Smooth muscle cell (in vitro differentiated cells): ENCODE results near the gene CDK1. TPM values are rescaled to one million over a fixed set of nuclear protein-coding genes. Genes with fewer than 3 reads are reported as not detected.

Source experiments
- DNase-seq: peaks from one replicate; lab custom pipeline; 2025; ENCODE audit not compliant: unreplicated experiment; lab: John Stamatoyannopoulos, UW
- H2AFZ ChIP-seq: fragments of 200-600 bp; sonication (generic); 2 replicates; pipeline ENCODE4 v1.6.0; 2016; ENCODE audit warnings: antibody characterized with exemption, low read depth, mild to moderate bottlenecking
- H3F3A ChIP-seq: fragments of 200-600 bp; sonication (generic); 2 replicates; pipeline ENCODE4 v1.6.0; 2017; ENCODE audit warnings: antibody characterized with exemption, low read depth
- H3K27ac ChIP-seq: fragments of 200-600 bp; sonication (generic); 2 replicates; pipeline ENCODE4 v1.5.1; 2016; ENCODE audit warnings: low read depth, mild to moderate bottlenecking
- H3K27me3 ChIP-seq: fragments of 200-600 bp; sonication (generic); 2 replicates; pipeline ENCODE4 v1.6.1; 2016; ENCODE audit warnings: low read depth, mild to moderate bottlenecking
- H3K36me3 ChIP-seq: fragments of 200-600 bp; sonication (generic); 2 replicates; pipeline ENCODE4 v1.5.1; 2016; ENCODE audit warnings: low read depth
- H3K4me1 ChIP-seq: fragments of 200-600 bp; sonication (generic); 2 replicates; pipeline ENCODE4 v1.5.1; 2016; ENCODE audit warnings: low read depth
- H3K4me2 ChIP-seq: fragments of 200-600 bp; sonication (generic); 2 replicates; pipeline ENCODE4 v1.6.0; 2016; ENCODE audit warnings: mild to moderate bottlenecking
- H3K4me3 ChIP-seq: fragments of 200-600 bp; sonication (generic); 2 replicates; pipeline ENCODE4 v1.5.1; 2016; ENCODE audit warnings: mild to moderate bottlenecking
- H3K79me2 ChIP-seq: fragments of 200-600 bp; sonication (generic); 2 replicates; pipeline ENCODE4 v1.6.0; 2016; ENCODE audit warnings: low read depth, mild to moderate bottlenecking
- H3K9ac ChIP-seq: fragments of 200-600 bp; sonication (generic); 2 replicates; pipeline ENCODE4 v1.6.0; 2016; ENCODE audit warnings: low read depth
- H3K9me3 ChIP-seq: fragments of 200-600 bp; sonication (generic); replicated peaks from 2 replicates; pipeline ENCODE4 v1.5.1; 2016; ENCODE audit warnings: low read depth
- H4K20me1 ChIP-seq: fragments of 200-600 bp; sonication (generic); 2 replicates; pipeline ENCODE4 v1.6.0; 2016; ENCODE audit warnings: low read depth
- CTCF ChIP-seq: fragments of 200-600 bp; sonication (generic); IDR thresholded peaks from 2 replicates; pipeline ENCODE4 v1.5.1; 2017; ENCODE audit warnings: borderline replicate concordance, mild to moderate bottlenecking, antibody characterized with exemption; ENCODE audit not compliant: insufficient read depth, poor library complexity, severe bottlenecking
- WGBS: methylation state at CpG from one replicate; pipeline ENCODE4 v1.1.7; 2016; ENCODE audit warnings: low lambda C conversion rate; 5-methylcytosine and 5-hydroxymethylcytosine counted together
- polyA plus RNA-seq: library from polyadenylated mRNA; unstranded; fragments of >200 nt; fragmentation: Nextera tagmentation; extraction: Ambion mirVana; gene quantifications from 2 replicates; pipeline ENCODE4 v1.2.1, GENCODE V29; 2016
- total RNA-seq: library from RNA; depleted of rRNA; stranded (reverse); fragments of >200 nt; gene quantifications from 2 replicates; pipeline ENCODE4 v1.2.3, GENCODE V29; 2014

CDK1 gene
- total and polyA plus RNA-seq, 2 experiments from 2014 or later, result 46.6 to 56.5 TPM

GRCh38 chr10:60789340-60789739 lies 11.1 kb downstream of the CDK1 start:
- Histone ChIP-seq H2AFZ (peak overlapping the region; percentile 57), H3K36me3 (no peaks in the 10 kb centered on the region)
- WGBS, result 29% methylated on average over 4 of the region's 4 CpGs

GRCh38 chr10:60794953-60795352 lies 16.7 kb downstream of the CDK1 start:
- Histone ChIP-seq H4K20me1 (no peaks in the 10 kb centered on the region), H3F3A (peaks cover 6% of the 10 kb centered on the region), H3K4me1 (no peaks in the 10 kb centered on the region), H3K4me2 (no peak overlapping the region), H3K9ac (no peak overlapping the region), H3K79me2 (peaks cover 16% of the 10 kb centered on the region), H3K9me3 (no peaks in the 10 kb centered on the region), H3K36me3 (no peaks in the 10 kb centered on the region), H3K4me3 (no peak overlapping the region), H2AFZ (no peak overlapping the region), H3K27me3 (no peaks in the 10 kb centered on the region), H3K27ac (no peak overlapping the region)
- no peak for DNase-seq
- no peak for TF ChIP-seq CTCF
- WGBS, result 90% methylated on average over 4 of the region's 4 CpGs

More at GRCh38 chr10:60789340-60789739, 11.1 kb downstream of the CDK1 start:
- no peak overlapping the region for H3K27ac ChIP-seq
- TF ChIP-seq CTCF, result no peak
- no peaks in the 10 kb centered on the region for H3K4me1 ChIP-seq
- H4K20me1 ChIP-seq, result no peaks in the 10 kb centered on the region
- H3K9ac ChIP-seq, result no peak overlapping the region
- peaks cover 62% of the 10 kb centered on the region for H3K79me2 ChIP-seq
- H3K9me3 ChIP-seq, result no peaks in the 10 kb centered on the region
- no peaks in the 10 kb centered on the region for H3F3A ChIP-seq
- no peak overlapping the region for H3K4me3 ChIP-seq
- no peak for DNase-seq
- H3K27me3 ChIP-seq, result no peaks in the 10 kb centered on the region
- H3K4me2 ChIP-seq, result no peak overlapping the region

- TF ChIP-seq CTCF, result no peak
- Histone ChIP-seq H3K4me2 (no peak overlapping the region), H3K9ac (no peak overlapping the region), H3K4me1 (no peaks in the 10 kb centered on the region), H3K79me2 (peaks cover 11% of the 10 kb centered on the region), H3K9me3 (no peaks in the 10 kb centered on the region), H3K27ac (no peak overlapping the region), H3K36me3 (no peaks in the 10 kb centered on the region), H3K4me3 (no peak overlapping the region), H2AFZ (no peak overlapping the region), H3F3A (peaks cover 6% of the 10 kb centered on the region), H3K27me3 (no peaks in the 10 kb centered on the region), H4K20me1 (no peaks in the 10 kb centered on the region)
- WGBS, result 94% methylated on average over 3 of the region's 3 CpGs
- no peak for DNase-seq
These were observed 17.4 kb downstream of the CDK1 start for GRCh38 chr10:60795465-60796202.

- no peaks in the 10 kb centered on the region for H4K20me1 ChIP-seq
- H2AFZ ChIP-seq, result no peak overlapping the region
- H3K36me3 ChIP-seq, result no peaks in the 10 kb centered on the region
- peaks cover 4% of the 10 kb centered on the region for H3K4me1 ChIP-seq
- no peak overlapping the region for H3K4me3 ChIP-seq
- H3K27me3 ChIP-seq, result no peaks in the 10 kb centered on the region
- H3K9me3 ChIP-seq, result no peaks in the 10 kb centered on the region
- peaks cover 6% of the 10 kb centered on the region for H3F3A ChIP-seq
- no peak for TF ChIP-seq CTCF
- H3K4me2 ChIP-seq, result no peak overlapping the region
- H3K27ac ChIP-seq, result no peak overlapping the region
- DNase-seq, result no peak
- H3K79me2 ChIP-seq, result peaks cover 3% of the 10 kb centered on the region
- no peak overlapping the region for H3K9ac ChIP-seq
- WGBS, result 98% methylated on average over 1 of the region's 1 CpG
These were observed 18.2 kb downstream of the CDK1 start for GRCh38 chr10:60796481-60796880.
